Neural progenitor cell (in vitro differentiated cells): Measurements from ENCODE around the gene CCDC171.

Experiments
- CTCF ChIP-seq: fragments of 200-600 bp; sonication (generic); IDR thresholded peaks from 2 replicates; pipeline ENCODE4 v1.5.1; 2017; ENCODE audit warnings: antibody characterized with exemption, mild to moderate bottlenecking
- EZH2 ChIP-seq: fragments of 200-600 bp; sonication (generic); IDR thresholded peaks from 2 replicates; pipeline ENCODE4 v1.6.1; 2017; ENCODE audit warnings: antibody characterized with exemption, mild to moderate bottlenecking, moderate library complexity

DNA sequence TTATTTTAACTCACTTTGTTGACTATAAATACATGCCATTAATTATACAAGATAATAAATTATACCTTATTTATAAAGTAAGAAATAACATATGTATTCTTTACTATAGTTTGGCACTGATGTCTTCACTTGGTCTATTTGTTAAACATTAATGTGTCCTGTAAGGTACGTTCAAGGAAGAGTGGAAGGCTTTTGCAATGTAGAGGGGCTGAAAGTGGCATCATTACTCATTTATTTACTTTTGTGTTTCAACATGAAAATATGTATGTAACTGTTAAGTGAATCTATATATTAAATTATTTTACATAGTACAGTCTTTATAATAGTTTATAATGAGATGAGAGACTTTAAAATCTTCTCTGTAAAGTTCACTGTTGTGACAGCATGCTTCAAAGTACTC is 348.7 kb downstream of the CCDC171 start:
- TF ChIP-seq CTCF (no peak), EZH2 (no peak)
